Body of pancreas (tissue), 4 donors: Measurements from ENCODE around the gene FRMD5. TPM values are rescaled to one million over a fixed set of nuclear protein-coding genes. Genes with fewer than 3 reads are reported as not detected.
"Not testable (repeated sequence)": the region's sequence is repeated elsewhere in the genome, so short reads cannot be mapped to it uniquely, and the experiment has no call there.

Experiments
- ATAC-seq: fragments of 150-250 bp; one replicate; pipeline ENCODE4 v1.9.1; 2016
- DNase-seq, 4 donors: peaks; one replicate each; pipeline ENCODE4 v3.0.0-alpha.2; 2019
- H3K27ac ChIP-seq, 4 donors: fragments of 200-600 bp; sonication (generic); 1 replicate in 3 of 4; 2 replicates in 1 of 4; pipeline versions ENCODE4 v1.5.1 to v1.6.1; 2016 to 2019; ENCODE audit warnings: mild to moderate bottlenecking in 1 of 4, mixed read lengths in 1 of 4, moderate library complexity in 1 of 4
- H3K27me3 ChIP-seq, 2 donors: fragments of 200-600 bp; sonication (generic); one replicate each; pipeline ENCODE4 v1.6.0; 2016; ENCODE audit warnings: mild to moderate bottlenecking in 1 of 2
- H3K36me3 ChIP-seq, 2 donors: fragments of 200-600 bp; sonication (generic); replicated peaks in 1 of 2; 2 replicates each; pipeline ENCODE4 v1.5.1; 2016; ENCODE audit warnings: low read depth in 2 of 2; ENCODE audit not compliant: insufficient read depth in 1 of 2
- H3K4me1 ChIP-seq: fragments of 200-600 bp; sonication (generic); one replicate; pipeline ENCODE4 v1.6.0; 2016
- H3K4me3 ChIP-seq, 2 donors: fragments of 200-600 bp; sonication (generic); 1 replicate in 1 of 2; 2 replicates in 1 of 2; pipeline ENCODE4 v1.5.1; 2016 to 2019
- H3K9me3 ChIP-seq, 3 donors: fragments of 200-600 bp; sonication (generic); 1 replicate in 2 of 3; 2 replicates in 1 of 3; pipeline ENCODE4 v1.5.1; 2016
- POLR2A ChIP-seq, 3 donors: fragments of 450-650 bp; IDR thresholded peaks; one replicate each; pipeline ENCODE4 v1.6.1; 2016; ENCODE audit warnings: antibody characterized with exemption in 3 of 3, mild to moderate bottlenecking in 2 of 3
- WGBS, 2 donors: methylation state at CpG; one replicate each; pipeline ENCODE4 v1.1.5; 2017; 5-methylcytosine and 5-hydroxymethylcytosine counted together
- intact Hi-C: fragments of 100-400 bp; cut with DNase I; formaldehyde crosslinking; loops from one replicate; pipeline ENCODE4 v1.15.1; 2023
- total RNA-seq, 2 donors: library from RNA; depleted of rRNA; stranded (reverse); fragments of >200 nt; gene quantifications; one replicate each; pipeline ENCODE4 v1.1.0, GENCODE V29; 2016
- TF ChIP-seq, protein P1 (sequence below), 7 experiments: fragments of 450-650 bp in 4 of 7; fragments of 200-600 bp in 3 of 7; sonication (generic) in 3 of 7; IDR thresholded peaks; one replicate each; pipeline ENCODE4 v1.5.1; 2016 to 2019; ENCODE audit warnings: antibody characterized with exemption in 7 of 7

FRMD5 gene
- total RNA-seq, 2 donors from 2014 or later: 1.3 TPM; not detected in 1

DNA sequence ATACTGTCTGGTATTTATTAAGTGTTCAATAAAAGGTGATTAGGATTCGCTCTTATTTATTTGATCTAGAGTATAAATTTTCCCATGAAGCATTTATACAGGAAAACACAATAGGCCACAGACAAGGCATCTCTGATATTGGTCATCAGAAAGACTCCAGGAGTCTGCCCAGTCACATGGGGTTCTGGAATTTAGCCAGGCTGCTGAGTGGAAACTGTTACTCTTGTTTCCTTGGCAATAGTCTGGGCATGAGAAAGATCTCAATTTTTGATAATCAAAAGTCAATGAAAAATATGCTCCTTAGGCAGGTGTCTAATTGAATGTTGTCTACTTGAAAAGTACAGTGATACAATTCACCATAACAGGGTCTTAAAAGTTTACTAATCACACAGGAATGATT is 161.2 kb downstream of the FRMD5 start:
- TF ChIP-seq, protein P1, sequence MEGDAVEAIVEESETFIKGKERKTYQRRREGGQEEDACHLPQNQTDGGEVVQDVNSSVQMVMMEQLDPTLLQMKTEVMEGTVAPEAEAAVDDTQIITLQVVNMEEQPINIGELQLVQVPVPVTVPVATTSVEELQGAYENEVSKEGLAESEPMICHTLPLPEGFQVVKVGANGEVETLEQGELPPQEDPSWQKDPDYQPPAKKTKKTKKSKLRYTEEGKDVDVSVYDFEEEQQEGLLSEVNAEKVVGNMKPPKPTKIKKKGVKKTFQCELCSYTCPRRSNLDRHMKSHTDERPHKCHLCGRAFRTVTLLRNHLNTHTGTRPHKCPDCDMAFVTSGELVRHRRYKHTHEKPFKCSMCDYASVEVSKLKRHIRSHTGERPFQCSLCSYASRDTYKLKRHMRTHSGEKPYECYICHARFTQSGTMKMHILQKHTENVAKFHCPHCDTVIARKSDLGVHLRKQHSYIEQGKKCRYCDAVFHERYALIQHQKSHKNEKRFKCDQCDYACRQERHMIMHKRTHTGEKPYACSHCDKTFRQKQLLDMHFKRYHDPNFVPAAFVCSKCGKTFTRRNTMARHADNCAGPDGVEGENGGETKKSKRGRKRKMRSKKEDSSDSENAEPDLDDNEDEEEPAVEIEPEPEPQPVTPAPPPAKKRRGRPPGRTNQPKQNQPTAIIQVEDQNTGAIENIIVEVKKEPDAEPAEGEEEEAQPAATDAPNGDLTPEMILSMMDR (IDR thresholded peaks at IDR 0.05): no peak
- no peak for TF ChIP-seq POLR2A (IDR thresholded peaks at IDR 0.05)
- ATAC-seq: no peak
- H3K27ac ChIP-seq: no peak overlapping the region
- no peaks in the 10 kb centered on the region for H3K4me1 ChIP-seq
- no peaks in the 10 kb centered on the region for H3K36me3 ChIP-seq
- no peak overlapping the region for H3K4me3 ChIP-seq
- H3K27me3 ChIP-seq: peaks cover 0 to 4% of the 10 kb centered on the region in 2 donors
- H3K9me3 ChIP-seq: no peaks in the 10 kb centered on the region
- intact Hi-C loops: no loop called here
- 39 to 44% methylated on average over 1 of the region's 1 CpG for WGBS, 2 donors
- DNase-seq: peak; percentile 20 to 26 (median 22)

- H3K27ac ChIP-seq, ATAC-seq, H3K36me3 ChIP-seq, intact Hi-C loops, H3K4me1 ChIP-seq, H3K4me3 ChIP-seq, H3K27me3 ChIP-seq, DNase-seq, H3K9me3 ChIP-seq: not testable (repeated sequence)
Observed at GRCh38 chr15:44032820-44033219, 162.3 kb downstream of the FRMD5 start.

DNA sequence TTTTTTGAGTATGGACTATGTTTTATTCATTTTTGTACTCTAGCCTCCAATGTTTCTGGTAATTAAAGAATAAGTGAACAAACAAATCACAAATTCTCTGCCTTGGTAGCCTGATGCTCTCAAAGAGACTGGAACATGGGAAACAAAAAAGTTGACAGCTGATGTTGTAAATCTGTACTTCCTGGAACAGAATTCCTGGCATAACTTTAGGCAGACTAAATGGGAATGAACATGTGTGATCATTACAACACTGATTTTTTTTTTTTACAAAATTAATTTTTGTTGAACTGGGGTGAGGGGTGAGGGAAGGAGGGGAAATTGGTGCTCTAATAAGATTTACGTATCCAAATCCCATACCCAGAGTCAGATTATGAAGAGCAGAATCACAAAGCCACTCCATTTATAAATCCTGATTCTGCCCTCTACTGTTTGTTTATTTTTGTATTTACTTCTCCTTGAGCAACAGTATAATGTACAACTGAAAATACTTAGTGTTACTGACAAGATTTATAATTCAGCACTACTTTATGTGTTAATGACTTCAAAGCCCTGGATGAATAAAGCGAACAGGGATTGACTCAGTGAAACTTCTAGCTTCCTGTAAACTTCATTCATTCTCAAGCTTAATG is 165.0 kb downstream of the FRMD5 start:
- TF ChIP-seq, protein P1 (IDR thresholded peaks at IDR 0.05): no peak
- no peak for TF ChIP-seq POLR2A (IDR thresholded peaks at IDR 0.05)
- 57 to 74% methylated on average over 2 of the region's 2 CpGs for WGBS, 2 donors
- no peak overlapping the region for H3K4me3 ChIP-seq
- no peak for DNase-seq
- peak; percentile 52 for ATAC-seq
- intact Hi-C loops: no loop called here
- H3K27me3 ChIP-seq: no peaks in the 10 kb centered on the region
- peak overlapping the region in 1 of 4 donors; percentile 28 for H3K27ac ChIP-seq
- H3K9me3 ChIP-seq: no peaks in the 10 kb centered on the region
- no peaks in the 10 kb centered on the region for H3K4me1 ChIP-seq
- no peaks in the 10 kb centered on the region for H3K36me3 ChIP-seq

- DNase-seq: no peak
- H3K9me3 ChIP-seq: no peaks in the 10 kb centered on the region
- H3K27me3 ChIP-seq: no peaks in the 10 kb centered on the region
- H3K36me3 ChIP-seq: no peaks in the 10 kb centered on the region
- H3K4me1 ChIP-seq: no peaks in the 10 kb centered on the region
- intact Hi-C loops: no loop called here
- no peak overlapping the region for H3K4me3 ChIP-seq
- H3K27ac ChIP-seq: no peak overlapping the region
- ATAC-seq: no peak
- TF ChIP-seq, protein P1 (IDR thresholded peaks at IDR 0.05): no peak
- no peak for TF ChIP-seq POLR2A (IDR thresholded peaks at IDR 0.05)
- WGBS, 2 donors: 65 to 69% methylated on average over 2 of the region's 2 CpGs
Observed at GRCh38 chr15:44029003-44029402, 166.1 kb downstream of the FRMD5 start.

DNA sequence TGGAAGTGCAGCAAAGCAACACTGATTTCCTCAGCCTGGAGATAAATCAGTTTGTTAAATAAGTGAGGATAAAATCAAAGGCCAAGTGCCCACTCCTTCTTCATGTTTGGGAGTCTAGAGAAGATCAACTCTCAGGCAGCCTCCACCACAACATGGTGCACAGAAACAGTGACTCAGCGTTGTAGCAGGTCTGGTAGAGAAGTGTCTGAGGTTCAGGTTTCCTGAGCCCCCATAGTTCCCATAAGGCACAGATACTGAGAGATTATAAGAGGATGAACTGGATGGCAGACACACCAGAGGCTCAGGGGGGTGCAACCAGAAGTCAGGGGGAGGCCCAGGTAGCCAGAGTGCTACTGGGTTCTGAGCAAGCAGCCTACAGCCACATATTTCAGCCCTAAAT is 166.7 kb downstream of the FRMD5 start:
- TF ChIP-seq, protein P1 (IDR thresholded peaks at IDR 0.05): no peak
- TF ChIP-seq POLR2A (IDR thresholded peaks at IDR 0.05): no peak
- Histone ChIP-seq H3K36me3 (no peaks in the 10 kb centered on the region), H3K9me3 (no peaks in the 10 kb centered on the region), H3K27me3 (no peaks in the 10 kb centered on the region), H3K4me1 (no peaks in the 10 kb centered on the region), H3K4me3 (no peak overlapping the region), H3K27ac (no peak overlapping the region)
- intact Hi-C loops: no loop called here
- DNase-seq (no peak), ATAC-seq (no peak)
- 46 to 91% methylated on average over 1 of the region's 1 CpG for WGBS, 2 donors
